GM18867 (cell line): Measurements from ENCODE around the gene XG.
A peak's percentile ranks its signal among the peaks of the same experiment; 100 is the strongest.
"Not testable (repeated sequence)": the region's sequence is repeated elsewhere in the genome, so short reads cannot be mapped to it uniquely, and the experiment has no call there.

ENCODE experiments used
- ATAC-seq: cut with Tn5 transposase; IDR thresholded peaks from one replicate; pipeline ENCODE4 v1.9.1; 2021; ENCODE audit warnings: mild to moderate bottlenecking, moderate library complexity; ENCODE audit not compliant: unreplicated experiment

Gene XG, protein sequence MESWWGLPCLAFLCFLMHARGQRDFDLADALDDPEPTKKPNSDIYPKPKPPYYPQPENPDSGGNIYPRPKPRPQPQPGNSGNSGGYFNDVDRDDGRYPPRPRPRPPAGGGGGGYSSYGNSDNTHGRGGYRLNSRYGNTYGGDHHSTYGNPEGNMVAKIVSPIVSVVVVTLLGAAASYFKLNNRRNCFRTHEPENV

DNA sequence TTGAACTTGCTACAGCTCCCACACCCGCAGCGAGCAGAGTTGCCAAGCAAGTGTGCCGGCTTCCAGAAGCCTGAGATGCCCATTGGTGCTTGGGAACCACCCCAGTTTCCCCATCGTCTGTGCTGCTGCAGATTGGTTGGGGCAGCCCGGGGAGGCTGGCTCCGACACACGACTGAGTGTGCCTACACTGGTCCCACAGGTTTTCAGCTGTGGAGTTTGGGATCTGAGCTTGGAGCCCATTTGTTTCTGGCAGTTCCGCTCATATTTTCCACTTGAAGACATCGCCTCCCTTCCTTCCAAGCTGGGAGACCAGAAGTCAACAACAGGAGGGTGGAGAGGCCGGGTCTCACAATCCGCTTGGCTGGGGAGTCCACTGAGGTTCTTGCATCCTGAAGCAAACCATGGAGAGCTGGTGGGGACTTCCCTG lies at the start of gene XG:
Gene XG, plus strand, starts transcription at position 167 of the 427 bp plus-strand sequence. Its CDS starts 235 bp downstream, at position 402.
- not testable (repeated sequence) for ATAC-seq

DNA sequence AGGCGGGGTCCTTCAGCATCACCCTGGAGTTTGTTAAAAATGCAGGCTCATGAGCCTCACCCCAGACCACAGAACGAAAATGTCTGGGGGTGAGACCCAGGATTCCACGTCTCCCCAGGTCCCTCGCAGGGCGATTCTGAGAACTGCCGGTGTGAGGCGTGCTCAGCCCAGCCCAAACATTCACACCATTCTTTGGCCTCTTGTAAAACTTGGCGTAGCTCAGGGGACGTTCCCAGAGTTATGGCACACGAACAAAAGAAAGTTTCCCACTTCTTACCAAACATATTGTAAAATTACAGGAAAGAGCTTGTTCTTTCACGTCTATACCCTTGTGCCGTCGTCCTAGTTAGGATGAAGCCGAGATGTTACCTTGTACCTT lies 47.9 kb upstream of the XG start:
- ATAC-seq, result no peak

DNA sequence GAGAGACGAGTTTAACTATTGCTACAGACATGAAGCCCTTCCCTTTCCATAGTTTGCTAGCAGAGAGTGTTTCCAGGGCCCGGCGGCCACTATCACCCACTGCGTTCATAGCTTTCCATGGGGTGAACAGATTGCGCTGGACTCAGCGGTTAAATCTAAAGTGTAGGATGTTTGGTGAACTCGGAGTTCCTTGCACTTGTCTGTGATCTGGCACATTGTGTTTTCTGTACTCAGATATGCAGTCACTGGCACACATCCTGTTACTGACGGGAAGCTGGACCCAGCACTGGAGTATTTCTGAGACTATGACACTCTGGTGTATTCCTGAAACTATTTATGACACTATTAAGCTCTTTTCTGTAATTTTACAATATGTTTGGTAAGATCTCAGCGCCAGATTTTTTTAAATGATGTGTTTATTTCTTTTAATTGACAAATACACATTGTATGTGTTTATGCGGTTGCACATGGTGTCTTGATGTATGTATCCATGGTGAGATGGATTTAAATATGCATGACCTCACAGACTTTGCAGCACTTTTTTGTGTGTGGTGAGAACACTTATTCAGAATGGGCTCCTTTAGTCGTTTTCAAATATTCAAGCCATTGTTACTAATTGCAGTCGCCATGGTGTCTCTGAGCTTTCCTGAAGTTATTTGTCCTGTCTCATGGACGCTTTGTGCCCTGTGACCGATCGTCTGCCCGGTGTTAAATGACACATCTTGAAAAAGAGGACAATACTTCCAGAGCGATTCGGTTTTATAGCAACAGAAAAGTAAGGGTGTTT lies 46.6 kb upstream of the XG start:
- no peak for ATAC-seq

DNA sequence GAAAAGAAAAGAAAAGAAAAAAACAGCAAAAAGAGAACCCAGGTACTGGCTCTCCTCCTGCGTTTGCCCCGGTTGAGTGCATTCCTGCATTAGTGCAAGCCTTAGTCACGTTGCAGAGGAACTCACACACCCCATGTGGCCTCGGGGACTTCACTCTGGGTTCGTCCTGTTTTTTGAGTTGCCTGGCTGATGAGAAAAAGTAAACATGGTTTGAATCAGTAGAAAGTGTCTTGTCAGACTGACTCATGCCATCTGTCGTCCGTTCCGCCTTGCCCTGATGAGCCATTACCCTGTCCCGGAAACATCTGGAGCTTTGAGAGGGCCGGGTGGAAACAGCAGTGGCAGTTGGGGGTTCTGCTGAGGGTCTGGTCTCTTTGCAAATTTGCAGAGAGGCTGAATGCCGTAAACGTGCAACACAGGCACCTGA lies 44.5 kb upstream of the XG start:
- peak; percentile 94 for ATAC-seq

DNA sequence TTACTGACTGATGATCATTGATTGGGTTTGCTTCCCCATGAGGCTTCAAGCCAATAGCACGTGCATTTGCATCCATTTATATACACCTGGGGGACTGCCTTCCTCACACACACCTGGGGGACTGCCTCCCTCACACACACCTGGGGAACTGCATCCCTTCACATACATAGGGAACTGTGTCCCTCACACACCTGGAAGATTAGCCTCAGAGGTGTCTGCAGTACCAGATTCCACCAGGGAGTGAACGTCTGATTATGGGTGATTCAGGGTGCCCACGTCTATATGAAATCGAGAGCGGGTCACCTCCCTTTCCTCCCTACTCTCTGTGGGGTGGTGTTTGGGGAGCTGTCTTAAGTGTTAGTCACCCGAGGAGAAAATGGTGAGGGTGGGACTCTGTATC lies 43.8 kb upstream of the XG start:
- no peak for ATAC-seq

DNA sequence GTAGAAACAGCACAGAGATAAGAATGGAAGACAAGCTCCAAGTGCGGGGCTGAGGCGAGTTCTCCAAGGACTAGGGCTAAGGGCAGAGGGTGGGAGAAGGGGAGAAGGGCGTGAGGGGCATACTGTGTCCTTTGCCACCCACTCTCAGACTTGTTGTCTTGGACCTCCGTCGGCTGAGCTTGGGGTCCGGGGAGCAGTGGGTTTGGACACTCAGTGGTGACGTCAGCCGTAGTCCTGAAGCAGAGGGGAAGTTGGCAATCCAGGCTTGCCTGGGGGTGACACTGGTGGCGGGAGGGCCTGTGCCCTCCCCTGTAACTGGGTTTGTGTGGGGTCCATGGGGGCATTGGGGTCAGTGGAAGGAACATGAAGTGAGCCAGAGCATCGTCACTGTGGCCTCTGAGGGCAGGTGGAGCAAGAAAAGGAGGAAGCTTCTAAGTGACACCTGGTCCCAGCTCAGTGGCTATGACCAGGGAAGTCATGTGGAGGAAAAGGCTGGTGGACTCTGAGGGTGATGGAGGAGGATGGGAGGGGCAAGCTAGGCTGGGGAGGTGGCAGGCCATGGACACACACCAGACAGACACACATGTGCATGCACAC lies 43.1 kb upstream of the XG start:
- ATAC-seq, result no peak

DNA sequence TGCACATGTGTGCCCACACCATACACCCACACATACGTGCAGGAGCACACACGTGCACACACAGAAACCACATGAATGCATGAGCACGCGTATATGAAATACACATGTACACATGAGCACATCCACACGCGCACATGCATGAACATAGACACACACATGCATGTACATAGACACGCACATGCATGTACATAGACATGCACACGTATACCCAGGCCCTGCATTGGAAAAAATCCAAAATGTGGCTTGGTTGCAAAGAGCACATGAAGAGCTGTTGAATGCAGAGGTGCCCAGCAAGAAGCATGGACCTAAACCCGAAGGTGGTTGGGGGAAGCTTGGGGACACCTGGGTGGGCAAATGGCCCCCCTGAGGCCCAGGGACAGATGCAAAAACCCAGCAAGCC lies 42.3 kb upstream of the XG start:
- ATAC-seq, result no peak

DNA sequence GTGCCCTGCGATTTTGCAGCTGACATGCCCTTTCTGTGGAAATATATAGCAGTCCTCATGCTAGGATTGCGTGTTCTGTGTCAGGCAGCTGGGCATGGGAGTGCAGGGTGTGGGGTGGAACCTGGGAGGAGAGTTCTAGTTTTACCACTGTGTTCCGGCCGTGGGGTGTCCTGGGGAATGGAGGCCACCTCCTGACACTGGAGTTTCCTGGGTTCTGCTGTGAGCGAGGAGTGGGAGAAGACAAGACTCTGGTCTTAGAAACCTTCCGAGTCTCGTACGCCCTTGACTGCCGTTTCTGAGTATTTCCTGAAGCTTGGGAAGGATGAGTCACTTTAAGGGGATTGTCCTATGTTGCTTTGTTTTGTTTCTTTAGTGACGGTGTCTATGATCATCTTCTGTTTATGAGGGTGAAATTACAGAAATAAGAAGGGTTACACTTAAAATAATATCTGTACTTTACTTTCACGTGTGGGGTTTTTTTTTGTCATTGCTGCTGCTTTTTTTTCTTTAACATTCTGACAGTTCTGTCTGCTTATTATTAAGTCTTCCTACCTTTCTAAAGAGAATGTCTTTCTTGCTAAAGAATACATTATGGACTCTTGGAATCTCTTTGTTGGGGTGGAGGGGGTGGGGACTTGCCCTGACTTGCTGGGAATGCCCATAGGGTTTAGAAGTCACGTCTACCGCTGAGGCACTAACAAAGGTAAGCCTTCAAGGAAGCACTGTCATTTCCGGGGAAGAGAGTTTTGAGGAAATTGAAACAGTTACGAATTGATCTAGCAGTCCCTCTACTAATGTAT lies 41.6 kb upstream of the XG start:
- no peak for ATAC-seq

DNA sequence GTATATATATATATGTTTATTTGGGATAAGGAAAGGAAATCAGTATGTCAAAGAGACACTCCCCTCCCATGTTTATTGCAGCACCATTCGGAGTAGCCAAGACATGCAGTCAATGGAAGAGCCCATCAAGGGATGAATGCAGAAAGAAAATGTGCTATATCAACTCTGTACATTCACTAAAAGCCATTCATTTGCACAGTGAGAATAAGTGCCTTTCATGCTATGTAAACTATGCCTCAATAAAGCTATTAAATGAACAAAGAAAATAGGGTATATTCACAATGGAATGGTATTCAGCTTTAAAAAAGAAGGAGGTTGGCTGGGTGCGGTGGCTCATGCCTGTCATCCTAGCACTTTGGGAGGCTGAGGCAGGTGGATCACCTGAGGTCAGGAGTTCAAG lies 40.4 kb upstream of the XG start:
- no peak for ATAC-seq

DNA sequence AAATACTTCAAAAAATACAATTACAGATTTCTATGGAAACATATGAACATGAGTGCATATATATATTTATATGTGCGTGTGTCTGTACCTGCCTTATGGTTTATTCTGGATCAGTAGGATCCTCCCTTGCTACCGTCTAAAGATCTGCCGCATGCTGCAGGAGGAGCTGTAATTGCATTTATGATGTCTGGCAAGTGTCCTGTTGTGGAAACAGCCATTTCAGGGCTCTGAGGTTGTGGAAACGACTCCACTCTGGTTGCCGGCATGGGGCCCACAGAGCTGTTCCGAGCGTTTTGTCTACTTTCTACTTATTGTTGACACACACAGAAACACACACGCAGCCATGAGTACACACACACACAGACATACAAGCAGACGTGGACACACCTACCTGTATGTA lies 39.4 kb upstream of the XG start:
- no peak for ATAC-seq

DNA sequence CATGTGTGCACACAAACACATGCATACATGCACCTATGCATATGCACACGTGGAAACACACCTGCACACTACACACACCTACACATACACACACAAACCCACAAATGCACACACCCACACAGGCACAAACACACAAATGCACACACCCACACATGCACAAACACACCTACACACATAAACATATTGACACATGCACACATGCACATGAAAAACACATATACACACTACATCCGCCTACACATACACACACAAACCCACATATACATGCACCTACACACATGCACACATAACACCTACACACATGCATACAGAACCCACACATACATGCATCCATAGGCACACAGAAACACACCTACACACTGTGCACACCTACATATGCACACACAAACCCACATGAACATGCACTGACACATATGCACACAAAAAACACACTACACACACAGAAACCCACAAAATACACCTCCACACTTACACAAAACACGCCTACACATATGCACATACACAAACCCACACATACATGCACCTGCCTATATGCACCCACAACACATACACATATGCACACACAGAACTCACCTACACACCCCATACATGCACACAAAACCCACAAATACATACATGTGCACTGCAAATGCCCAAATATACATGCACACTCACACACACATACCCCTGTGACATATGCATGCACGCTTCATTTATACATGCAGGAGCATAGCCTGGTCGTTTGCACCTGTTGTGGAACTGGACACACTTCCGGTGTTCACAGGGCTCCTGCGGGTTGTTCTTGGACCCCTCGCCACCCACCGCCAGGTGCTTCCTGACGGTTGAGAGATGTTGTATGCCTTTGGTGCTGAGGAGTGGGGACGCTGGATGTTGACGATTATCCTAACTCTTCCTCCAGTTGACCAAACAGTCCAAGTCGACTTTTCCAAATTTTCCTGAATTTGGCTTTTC lies 38.7 kb upstream of the XG start:
- no peak for ATAC-seq

DNA sequence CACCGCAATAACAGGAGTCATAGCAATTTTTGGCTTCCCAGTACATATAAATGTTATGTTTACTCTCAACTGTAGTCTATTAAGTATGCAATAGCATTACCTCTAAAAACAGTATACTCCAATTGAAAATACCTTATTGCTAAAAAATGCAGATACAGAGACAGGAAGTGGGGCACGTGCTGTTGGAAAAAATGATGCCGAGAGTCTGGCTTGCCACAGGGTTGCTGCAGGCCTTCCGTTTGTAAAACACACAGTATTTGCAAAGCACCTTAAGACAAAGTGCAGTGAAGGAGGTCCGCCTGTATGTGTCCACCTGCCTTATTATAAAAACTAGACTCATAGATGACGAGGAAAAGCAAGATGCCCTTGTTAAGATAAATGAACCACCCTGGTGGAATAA lies 37.3 kb upstream of the XG start:
- ATAC-seq, result no peak

DNA sequence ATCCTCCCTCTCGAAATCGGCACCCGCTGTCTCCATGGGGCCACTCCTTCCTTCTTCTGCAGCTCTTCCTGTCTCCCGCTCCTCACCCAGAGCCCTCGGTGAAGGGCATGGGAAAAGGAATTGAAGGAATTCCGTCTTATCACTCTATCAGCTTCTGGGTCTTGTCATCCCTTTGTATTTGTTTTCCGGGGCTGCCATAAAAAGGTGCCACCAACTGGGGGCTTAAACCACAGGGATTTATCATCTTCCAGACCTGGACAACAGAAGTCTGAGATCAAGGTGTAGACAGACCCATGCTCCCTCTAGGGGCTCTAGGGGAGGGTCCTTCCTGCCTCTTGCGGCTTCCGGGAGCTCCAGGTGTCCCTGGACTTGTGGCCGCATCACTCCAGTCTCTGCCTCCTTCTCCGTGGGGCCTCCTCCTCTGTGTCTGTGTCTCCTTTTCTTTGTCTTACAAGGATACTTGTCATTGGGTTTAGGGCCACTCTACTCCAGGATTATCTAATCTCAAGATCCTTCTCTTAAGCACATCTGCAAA lies 36.7 kb upstream of the XG start:
- no peak for ATAC-seq

DNA sequence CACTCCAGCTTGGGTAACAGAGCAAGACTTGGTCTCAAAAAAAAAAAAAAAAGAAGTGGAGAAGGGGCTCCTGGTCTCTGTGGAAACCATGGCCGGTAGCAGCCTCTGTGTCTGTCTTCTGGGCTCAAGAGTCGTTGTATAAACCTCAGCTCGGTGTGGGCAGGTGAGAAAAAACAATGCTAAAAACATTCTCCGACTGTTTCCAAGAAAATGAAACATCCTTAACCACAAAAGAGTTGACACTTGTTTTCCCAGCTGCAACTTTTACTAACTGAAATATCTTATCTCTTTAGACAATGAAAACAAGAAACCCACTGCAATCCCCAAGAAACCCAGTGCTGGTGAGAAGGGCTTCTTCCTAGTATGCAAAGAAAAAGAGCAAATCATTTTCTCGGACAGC lies 34.5 kb upstream of the XG start:
- no peak for ATAC-seq

DNA sequence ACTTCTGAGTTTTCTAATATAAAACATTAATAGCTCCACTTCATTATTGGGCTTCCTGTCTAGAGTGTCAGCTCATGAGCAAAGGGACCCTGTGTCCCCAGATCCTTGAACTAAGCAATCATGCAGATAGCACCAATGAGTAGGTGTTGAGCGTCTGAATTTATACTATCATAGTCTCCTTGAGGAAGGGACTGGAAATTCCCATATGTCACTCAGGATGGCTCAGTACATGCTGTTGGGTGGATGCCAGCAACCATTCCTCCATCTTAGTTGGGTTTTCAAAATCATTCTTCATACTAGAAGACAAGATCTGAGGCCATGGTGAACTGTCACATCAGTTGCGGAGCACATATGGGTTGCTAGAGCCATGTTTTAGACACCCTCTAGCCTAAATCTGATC lies 33.0 kb upstream of the XG start:
- no peak for ATAC-seq

DNA sequence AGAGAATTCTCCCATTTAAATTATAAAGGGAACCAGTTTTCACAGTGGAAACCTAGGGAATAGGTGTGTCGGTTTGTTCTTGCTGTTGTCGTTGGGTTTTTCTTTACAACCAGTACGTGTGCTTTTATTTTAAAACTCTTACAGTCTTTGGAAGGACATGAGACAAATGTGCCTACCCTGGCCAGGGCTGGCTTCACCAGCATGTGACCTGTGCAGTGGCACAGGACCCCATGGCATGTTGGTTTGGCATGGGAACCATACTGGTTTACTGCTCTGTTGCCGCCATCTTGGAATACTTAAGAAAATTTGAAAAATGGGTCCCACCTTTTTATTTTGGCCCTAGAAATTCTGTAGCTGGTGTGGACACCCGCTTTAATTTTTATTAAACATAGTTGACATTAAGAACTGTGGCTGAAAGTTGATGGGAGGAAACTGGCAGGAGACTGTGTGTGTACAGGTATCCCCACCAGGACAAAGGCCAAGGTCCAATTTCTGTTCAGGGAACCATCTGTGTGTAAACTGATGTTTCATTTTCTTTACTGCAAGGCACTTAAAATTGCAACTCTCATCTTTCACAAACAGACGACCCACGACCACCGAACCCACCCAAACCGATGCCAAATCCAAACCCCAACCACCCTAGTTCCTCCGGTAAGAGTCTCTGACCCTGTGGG lies 31.9 kb upstream of the XG start:
- ATAC-seq, result no peak

DNA sequence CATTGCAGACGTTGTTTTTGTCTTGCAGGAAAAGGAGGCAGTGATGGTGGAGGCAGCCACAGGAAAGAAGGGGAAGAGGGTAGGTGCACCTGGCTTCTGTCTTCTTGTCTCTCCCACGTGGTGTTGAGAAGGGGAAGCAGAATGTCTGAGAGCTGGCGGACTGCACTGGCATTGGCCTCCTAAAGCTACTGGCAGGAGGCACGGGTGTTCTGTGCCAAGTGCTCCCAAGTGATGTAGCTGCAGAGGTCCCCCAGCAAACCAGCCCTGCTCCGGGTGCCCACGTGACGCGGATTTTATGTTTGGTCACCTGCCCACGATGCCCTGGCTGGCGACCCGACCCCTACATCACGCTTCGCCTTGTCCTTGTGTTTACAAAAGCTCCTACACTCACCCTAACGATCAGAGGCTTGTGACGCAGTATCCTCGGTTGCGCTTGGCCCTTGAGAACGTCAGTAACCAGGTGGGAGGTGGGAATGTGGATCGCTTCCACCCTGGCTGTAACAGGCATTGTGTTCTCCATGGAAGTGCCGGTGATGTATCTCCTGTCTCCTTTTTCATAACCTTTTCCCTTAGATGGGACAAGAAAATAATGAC lies 28.5 kb upstream of the XG start:
- no peak for ATAC-seq

DNA sequence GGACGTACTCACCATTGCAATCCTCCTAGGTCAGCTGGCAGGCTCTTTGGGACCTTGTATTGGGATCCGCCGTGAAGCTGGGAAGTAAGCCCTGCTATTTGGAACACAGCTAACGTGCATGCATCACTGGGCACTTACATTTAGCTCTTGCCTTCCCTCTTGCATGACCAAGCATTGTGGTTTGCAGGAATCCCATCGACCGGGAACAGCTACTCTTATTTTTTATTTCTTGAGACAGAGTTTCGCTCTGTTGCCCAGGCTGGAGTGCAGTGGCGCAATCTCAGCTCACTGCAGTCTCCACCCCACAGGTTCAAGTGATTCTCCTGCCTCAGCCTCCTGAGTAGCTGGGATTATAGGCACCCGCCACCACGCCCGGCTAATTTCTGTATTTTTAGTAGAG lies 24.6 kb upstream of the XG start:
- ATAC-seq, result not testable (repeated sequence)

DNA sequence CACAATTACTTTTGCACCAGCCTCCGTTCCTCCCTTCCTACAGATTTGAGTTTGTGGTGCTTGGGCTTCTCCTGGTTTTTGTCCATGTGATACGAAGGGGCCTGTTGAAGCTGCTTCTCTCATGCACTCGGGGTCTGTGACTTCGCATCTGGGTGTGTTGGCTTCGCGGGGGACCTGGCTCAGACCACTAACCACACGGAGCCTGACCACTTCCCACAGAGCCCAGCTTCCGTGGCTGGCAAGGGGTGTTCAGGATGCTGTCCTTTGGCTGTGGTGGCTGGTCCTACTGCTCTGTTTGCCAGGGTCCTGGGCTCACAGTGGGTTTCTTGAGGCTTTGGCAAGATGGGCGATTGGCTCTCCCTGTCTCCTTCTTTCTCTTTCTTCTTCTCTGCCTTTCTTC lies 19.8 kb upstream of the XG start:
- ATAC-seq, result no peak
